Measurements from ENCODE around the gene BCL2. TPM values are rescaled to one million over a fixed set of nuclear protein-coding genes. Genes with fewer than 3 reads are reported as not detected.

BCL2 gene
- total RNA-seq, 1 experiment from 2014 or later: 1.3 TPM

DNA sequence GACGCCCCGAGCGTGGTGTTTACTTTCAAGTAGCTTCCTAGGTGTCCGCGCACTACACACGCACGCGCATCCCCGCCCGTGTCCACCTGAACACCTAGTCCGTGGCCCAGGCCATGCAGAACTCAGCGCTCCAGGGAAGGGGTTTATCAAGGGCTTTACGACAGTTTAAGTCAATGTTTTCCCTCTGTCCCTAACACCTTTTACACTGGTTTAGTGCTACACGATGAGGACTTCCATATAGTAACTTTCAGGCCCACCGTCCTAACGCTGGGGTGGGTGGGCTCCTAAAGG lies 1.4 kb upstream of the BCL2 start:
- Histone ChIP-seq H4K91ac (ENCODE audit: insufficient read length, low read depth, low read length) (no peak overlapping the region), H2BK15ac (ENCODE audit: low read depth, low read length) (no peak overlapping the region), H3K56ac (ENCODE audit: insufficient read length, low read depth, low read length) (no peak overlapping the region), H3K4ac (ENCODE audit: low read depth, low read length) (no peak overlapping the region), H3K79me1 (ENCODE audit: insufficient read depth, low read depth, low read length, poor library complexity, severe bottlenecking) (no peaks in the 10 kb centered on the region), H2BK5ac (ENCODE audit: insufficient read length, low read length) (no peak overlapping the region), H2BK120ac (ENCODE audit: low read depth, low read length, poor library complexity, severe bottlenecking) (no peak overlapping the region), H3K4me1 (ENCODE audit: insufficient read depth, low read length) (0 out of 2 replicates have a peak, but pooled peaks cover 2% of the 10 kb centered on the region), H3K23ac (ENCODE audit: insufficient read length, low read depth, low read length) (no peak overlapping the region), H2BK12ac (ENCODE audit: insufficient read length, low read depth, low read length) (no peak overlapping the region), H3K9me3 (ENCODE audit: control insufficient read depth, low read depth, low read length) (no peaks in the 10 kb centered on the region), H3T11ph (ENCODE audit: low read length) (no peak overlapping the region), H3K27me3 (ENCODE audit: insufficient read depth, low read length) (peaks cover 10% of the 10 kb centered on the region; the same call in 1 of the 2 replicates), H3K14ac (ENCODE audit: insufficient read depth, low read length) (no peak overlapping the region), H4K20me1 (ENCODE audit: control insufficient read depth, insufficient read depth, insufficient read length) (no peaks in the 10 kb centered on the region), H2AK5ac (ENCODE audit: insufficient read length, low read length) (no peak overlapping the region), H3K79me2 (ENCODE audit: insufficient read depth, low read length) (no peaks in the 10 kb centered on the region), H4K8ac (replicated peaks; ENCODE audit: insufficient read length, low read depth, low read length) (no peak overlapping the region), H3K9ac (ENCODE audit: extremely low read depth, insufficient read length, low read length) (no peak overlapping the region), H3K23me2 (ENCODE audit: insufficient read length, low read depth, low read length, poor library complexity, severe bottlenecking) (peaks cover 19% of the 10 kb centered on the region), H3K4me2 (ENCODE audit: insufficient read depth, insufficient read length, low read length) (peak overlapping the region; percentile 53), H3K18ac (ENCODE audit: insufficient read length, low read depth, low read length) (no peak overlapping the region), H4K5ac (ENCODE audit: insufficient read length, low read depth, low read length) (no peak overlapping the region), H2AFZ (ENCODE audit: low read length) (no peak overlapping the region), H2BK20ac (ENCODE audit: low read depth, low read length, poor library complexity, severe bottlenecking) (no peak overlapping the region), H3K27ac (ENCODE audit: insufficient read length, low read depth, low read length) (no peak overlapping the region)
- DNase-seq: no peak
- Mint-ChIP-seq H3K27me3 (ENCODE audit: low read depth) (peaks cover 49% of the 10 kb centered on the region), H3K36me3 (ENCODE audit: insufficient read depth in 1 of 3, low read depth in 3 of 3) (no peaks in the 10 kb centered on the region; a peak in 1 of 7 replicates), H3K27ac (no peak overlapping the region), H3K4me3 (peak overlapping the region; percentile 74 to 85), H3K4me1 (peaks cover 21 to 35% of the 10 kb centered on the region in 2 experiments), H3K9me3 (no peaks in the 10 kb centered on the region; a peak in 1 of 5 replicates)
- no peak for TF ChIP-seq CTCF (conservative IDR thresholded peaks at IDR 0.05)
- no CpG with 5 or more reads among the region's 16 CpGs for WGBS (ENCODE audit: extremely low coverage, insufficient read length, low lambda C conversion rate)

Data from H9 (cell line).